ENCODE measurements around the gene ZNF761. TPM values are rescaled to one million over a fixed set of nuclear protein-coding genes. Genes with fewer than 3 reads are reported as not detected.
"Not testable (repeated sequence)": the region's sequence is repeated elsewhere in the genome, so short reads cannot be mapped to it uniquely, and the experiment has no call there.

The ZNF761 gene
- total RNA-seq, 1 donor from 2014 or later = 12.3 TPM

DNA sequence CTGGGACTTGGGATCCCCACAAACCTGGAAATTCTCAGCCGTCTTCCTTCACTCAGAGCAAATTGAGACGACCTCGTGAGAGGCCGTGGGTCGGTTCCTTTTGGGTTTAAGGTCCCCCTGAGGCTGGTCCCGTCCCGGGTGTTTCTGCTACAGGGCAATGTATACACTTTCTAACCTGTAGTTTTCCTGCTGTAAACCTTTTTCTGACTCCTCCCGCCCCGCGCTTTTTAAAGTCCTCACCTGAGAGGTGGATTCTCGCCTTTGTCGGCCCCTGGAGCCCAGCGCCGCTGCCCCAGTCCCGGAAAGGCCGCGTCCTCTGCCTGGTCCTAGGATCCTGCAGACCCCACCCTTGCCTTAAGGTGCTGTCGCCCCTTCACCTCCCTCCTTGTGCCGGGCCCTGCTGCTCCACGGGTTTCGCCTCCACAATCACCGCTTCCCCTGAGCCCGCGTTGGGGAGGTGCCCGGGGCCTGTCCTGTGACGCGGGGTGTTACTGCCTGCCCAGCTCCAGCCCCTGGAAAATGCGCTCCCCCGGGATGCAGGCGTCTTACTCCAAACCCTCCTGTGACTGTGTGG is 391 bp downstream of the ZNF761 start:
- Histone ChIP-seq H3K27me3 (no peaks in the 10 kb centered on the region), H3K27ac (peak overlapping the region; percentile 75), H3K36me3 (peaks cover 0 to 14% of the 10 kb centered on the region in 2 donors), H3K4me1 (peaks cover 5% of the 10 kb centered on the region), H3K4me3 (peak overlapping the region; percentile 62), H3K9me3 (no peaks in the 10 kb centered on the region)
- TF ChIP-seq, protein P1, sequence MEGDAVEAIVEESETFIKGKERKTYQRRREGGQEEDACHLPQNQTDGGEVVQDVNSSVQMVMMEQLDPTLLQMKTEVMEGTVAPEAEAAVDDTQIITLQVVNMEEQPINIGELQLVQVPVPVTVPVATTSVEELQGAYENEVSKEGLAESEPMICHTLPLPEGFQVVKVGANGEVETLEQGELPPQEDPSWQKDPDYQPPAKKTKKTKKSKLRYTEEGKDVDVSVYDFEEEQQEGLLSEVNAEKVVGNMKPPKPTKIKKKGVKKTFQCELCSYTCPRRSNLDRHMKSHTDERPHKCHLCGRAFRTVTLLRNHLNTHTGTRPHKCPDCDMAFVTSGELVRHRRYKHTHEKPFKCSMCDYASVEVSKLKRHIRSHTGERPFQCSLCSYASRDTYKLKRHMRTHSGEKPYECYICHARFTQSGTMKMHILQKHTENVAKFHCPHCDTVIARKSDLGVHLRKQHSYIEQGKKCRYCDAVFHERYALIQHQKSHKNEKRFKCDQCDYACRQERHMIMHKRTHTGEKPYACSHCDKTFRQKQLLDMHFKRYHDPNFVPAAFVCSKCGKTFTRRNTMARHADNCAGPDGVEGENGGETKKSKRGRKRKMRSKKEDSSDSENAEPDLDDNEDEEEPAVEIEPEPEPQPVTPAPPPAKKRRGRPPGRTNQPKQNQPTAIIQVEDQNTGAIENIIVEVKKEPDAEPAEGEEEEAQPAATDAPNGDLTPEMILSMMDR (IDR thresholded peaks at IDR 0.05) = no peak
- peak in 1 of 2 donors; percentile 13 for TF ChIP-seq POLR2AphosphoS5 (IDR thresholded peaks at IDR 0.05; ENCODE audit: insufficient read depth in 1 of 2, low read depth in 1 of 2)
- no peak for DNase-seq (ENCODE audit: extremely low spot score in 2 of 2)
- intact Hi-C loops (cut with DNase I) = no loop called here

- H3K36me3 ChIP-seq = peaks cover 0 to 42% of the 10 kb centered on the region in 2 donors
- intact Hi-C loops (cut with DNase I) = loop anchor here (10.0 kb wide), 1 partner anchor 301 kb away; no protein-coding TSS in a partner anchor
- H3K9me3 ChIP-seq = not testable (repeated sequence)
These were observed 12.0 kb downstream of the ZNF761 start for GRCh38 chr19:53443809-53444208.

GRCh38 chr19:53447196-53447595 is 15.4 kb downstream of the ZNF761 start:
- H3K4me1 ChIP-seq; H3K27me3 ChIP-seq; DNase-seq (ENCODE audit: extremely low spot score in 2 of 2); H3K4me3 ChIP-seq; H3K27ac ChIP-seq; H3K9me3 ChIP-seq: not testable (repeated sequence)
- intact Hi-C loops (cut with DNase I) = loop anchor here (10.0 kb wide), 1 partner anchor 298 kb away; no protein-coding TSS in a partner anchor
- peaks cover 3 to 58% of the 10 kb centered on the region in 2 donors for H3K36me3 ChIP-seq

More at GRCh38 chr19:53443809-53444208, 12.0 kb downstream of the ZNF761 start:
- not testable (repeated sequence) for H3K27me3 ChIP-seq; DNase-seq (ENCODE audit: extremely low spot score in 2 of 2); H3K27ac ChIP-seq; H3K4me1 ChIP-seq; H3K4me3 ChIP-seq

DNA sequence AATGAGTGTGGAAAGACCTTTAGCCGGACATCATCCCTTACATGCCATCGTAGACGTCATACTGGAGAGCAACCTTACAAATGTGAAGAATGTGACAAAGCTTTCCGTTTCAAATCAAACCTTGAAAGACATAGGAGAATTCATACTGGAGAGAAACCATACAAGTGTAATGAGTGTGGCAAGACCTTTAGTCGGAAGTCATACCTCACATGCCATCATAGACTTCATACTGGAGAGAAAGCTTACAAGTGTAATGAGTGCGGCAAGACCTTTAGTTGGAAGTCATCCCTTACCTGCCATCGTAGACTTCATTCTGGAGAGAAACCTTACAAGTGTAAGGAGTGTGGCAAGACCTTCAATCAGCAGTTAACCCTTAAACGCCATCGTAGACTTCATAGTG is 24.0 kb downstream of the ZNF761 start:
- Histone ChIP-seq H3K36me3 (peaks cover 3 to 49% of the 10 kb centered on the region in 2 donors), H3K9me3 (peaks cover 15% of the 10 kb centered on the region), H3K4me3 (no peak overlapping the region), H3K27ac (no peak overlapping the region), H3K27me3 (no peaks in the 10 kb centered on the region), H3K4me1 (no peaks in the 10 kb centered on the region)
- no peak for TF ChIP-seq POLR2AphosphoS5 (IDR thresholded peaks at IDR 0.05; ENCODE audit: insufficient read depth in 1 of 2, low read depth in 1 of 2)
- TF ChIP-seq POLR2A (IDR thresholded peaks at IDR 0.05) = no peak
- TF ChIP-seq, protein P1 (IDR thresholded peaks at IDR 0.05) = no peak
- DNase-seq (ENCODE audit: extremely low spot score in 2 of 2) = no peak
- intact Hi-C loops (cut with DNase I) = no loop called here

- H3K4me1 ChIP-seq; H3K36me3 ChIP-seq; H3K27me3 ChIP-seq; intact Hi-C loops (cut with DNase I); H3K27ac ChIP-seq; DNase-seq (ENCODE audit: extremely low spot score in 2 of 2); H3K4me3 ChIP-seq: not testable (repeated sequence)
- H3K9me3 ChIP-seq = peaks cover 15% of the 10 kb centered on the region
These were observed 28.4 kb downstream of the ZNF761 start for GRCh38 chr19:53460131-53460721.

- Histone ChIP-seq H3K9me3 (no peaks in the 10 kb centered on the region), H3K27me3 (no peaks in the 10 kb centered on the region), H3K27ac (no peak overlapping the region), H3K4me1 (peaks cover 3% of the 10 kb centered on the region), H3K4me3 (no peak overlapping the region), H3K36me3 (no peaks in the 10 kb centered on the region)
- TF ChIP-seq POLR2AphosphoS5 (IDR thresholded peaks at IDR 0.05; ENCODE audit: insufficient read depth in 1 of 2, low read depth in 1 of 2) (no peak), POLR2A (IDR thresholded peaks at IDR 0.05) (no peak)
- TF ChIP-seq, protein P1 (IDR thresholded peaks at IDR 0.05) = no peak
- intact Hi-C loops (cut with DNase I) = no loop called here
- DNase-seq (ENCODE audit: extremely low spot score in 2 of 2) = no peak
These were observed 30.1 kb downstream of the ZNF761 start for GRCh38 chr19:53461866-53462265.
